Activated CD4-positive, alpha-beta T cell treated with anti-CD3 and anti-CD28 coated beads for 1 hour (primary cell): Measurements from ENCODE around the gene MAL.

Experiments
- DNase-seq: peaks from one replicate; pipeline ENCODE4 v3.0.0-alpha.2; 2020

Gene MAL

DNA sequence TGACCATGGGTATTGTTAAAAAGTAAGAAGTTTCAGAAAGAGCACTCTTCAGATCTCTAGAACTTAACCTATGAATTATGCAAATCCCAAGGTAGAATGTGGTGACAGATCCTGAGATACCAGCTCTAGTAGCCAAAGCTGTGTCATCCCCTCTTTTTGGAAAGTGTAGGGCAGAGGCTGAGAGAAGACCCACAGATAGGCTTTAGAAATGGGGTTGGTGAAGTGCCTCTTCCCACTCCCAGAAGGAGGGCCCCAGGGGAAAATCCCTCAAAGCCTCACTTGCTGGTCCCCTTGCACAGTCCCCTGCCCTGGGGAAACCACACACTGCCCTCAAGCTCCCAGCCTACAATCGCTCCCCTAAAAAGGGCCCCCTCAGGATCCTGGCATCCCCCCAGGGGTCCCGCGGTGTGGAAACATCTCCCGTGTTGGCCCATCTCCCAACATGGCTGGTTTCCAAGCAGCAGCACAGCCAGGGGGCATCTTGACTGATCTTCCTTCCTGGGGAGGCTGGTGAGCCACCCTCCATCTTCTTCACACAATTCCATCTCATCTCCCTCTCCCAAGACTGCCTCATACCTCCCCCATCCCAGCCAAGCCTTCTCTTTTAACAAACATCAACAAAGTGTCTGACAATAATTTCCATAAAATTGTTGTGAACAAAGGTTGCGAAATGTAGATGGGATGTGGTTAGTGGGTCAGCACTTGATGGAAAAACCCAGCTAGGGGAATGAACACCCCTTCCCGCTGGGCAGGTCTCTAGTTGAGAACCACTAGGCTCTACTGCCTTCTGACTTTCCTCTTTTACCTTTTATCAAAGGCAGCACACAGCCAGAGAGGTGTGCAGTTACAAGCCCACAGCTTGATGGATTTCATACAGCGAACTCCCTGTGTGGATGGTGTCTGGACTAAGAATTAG is 25.1 kb downstream of the MAL start:
- DNase-seq: no peak

DNA sequence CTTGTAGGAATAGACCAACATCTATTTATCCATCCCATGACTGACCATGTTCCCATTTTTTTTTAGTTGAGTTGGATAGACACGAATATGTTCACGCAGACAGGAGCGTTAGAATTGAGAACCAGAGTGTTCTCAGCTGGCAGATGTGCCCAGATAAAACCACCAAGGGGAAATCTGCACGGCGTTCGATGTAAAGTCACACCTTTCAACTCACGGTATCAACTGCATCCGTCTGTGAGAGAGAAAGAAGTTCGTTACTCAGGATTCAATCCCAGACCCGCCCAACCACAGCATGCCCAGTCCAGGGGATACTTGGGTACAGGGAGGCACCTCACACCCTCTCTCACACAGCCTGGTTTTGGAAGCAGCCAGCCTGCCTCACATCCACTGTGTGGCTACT is 26.1 kb downstream of the MAL start:
- DNase-seq: no peak

DNA sequence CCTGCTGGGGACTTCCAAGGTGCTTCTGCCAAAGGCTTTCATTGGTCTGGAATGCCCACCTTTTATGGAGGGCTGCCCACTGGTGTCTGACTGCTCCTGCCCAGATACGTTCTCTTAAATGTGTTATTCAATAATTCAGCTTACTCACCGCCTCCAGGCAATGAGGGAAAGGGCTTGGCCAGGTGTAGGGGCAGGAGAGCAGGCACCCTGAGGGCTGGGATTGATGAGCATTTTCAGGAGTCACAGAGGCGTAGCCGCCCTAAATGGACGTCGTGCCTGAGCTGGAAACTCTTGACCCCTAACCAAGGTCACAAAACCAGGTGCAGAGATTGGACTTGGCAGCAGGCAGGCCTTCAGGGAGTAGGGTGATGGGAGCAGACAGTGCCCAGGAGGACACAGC is 26.8 kb downstream of the MAL start:
- no peak for DNase-seq

DNA sequence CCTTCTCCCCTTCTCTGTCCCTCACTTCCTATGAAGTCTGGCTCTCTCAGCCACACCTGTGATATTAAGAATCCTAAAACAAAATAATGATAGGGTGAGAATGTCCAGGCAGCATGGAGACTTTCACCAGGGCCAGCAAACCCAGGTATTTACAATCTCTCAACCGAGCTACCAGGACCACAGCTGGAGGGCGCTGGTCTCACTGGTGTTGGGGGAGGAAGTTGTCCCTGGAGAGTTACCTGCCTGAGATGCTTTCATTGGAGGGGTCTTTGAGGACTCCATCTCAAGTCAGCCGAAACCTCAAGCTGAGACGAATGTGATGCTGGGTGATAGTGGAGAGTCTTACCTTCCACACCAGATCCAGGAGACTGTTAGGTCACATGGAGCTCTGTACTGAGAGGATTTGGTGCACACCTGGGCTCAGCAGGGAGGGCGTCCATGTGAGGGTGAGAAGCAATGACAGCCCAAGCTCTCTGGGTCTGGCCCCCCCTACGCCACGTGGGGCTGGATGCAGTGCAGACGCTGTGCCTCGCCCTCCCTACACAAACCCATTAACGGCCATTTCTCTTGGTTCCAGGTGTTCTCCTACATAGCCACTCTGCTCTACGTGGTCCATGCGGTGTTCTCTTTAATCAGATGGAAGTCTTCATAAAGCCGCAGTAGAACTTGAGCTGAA is 27.4 kb downstream of the MAL start:
- DNase-seq: no peak

DNA sequence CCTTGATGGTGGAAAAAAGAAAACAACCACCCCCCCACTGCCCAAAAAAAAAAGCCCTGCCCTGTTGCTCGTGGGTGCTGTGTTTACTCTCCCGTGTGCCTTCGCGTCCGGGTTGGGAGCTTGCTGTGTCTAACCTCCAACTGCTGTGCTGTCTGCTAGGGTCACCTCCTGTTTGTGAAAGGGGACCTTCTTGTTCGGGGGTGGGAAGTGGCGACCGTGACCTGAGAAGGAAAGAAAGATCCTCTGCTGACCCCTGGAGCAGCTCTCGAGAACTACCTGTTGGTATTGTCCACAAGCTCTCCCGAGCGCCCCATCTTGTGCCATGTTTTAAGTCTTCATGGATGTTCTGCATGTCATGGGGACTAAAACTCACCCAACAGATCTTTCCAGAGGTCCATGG is 28.0 kb downstream of the MAL start:
- no peak for DNase-seq

DNA sequence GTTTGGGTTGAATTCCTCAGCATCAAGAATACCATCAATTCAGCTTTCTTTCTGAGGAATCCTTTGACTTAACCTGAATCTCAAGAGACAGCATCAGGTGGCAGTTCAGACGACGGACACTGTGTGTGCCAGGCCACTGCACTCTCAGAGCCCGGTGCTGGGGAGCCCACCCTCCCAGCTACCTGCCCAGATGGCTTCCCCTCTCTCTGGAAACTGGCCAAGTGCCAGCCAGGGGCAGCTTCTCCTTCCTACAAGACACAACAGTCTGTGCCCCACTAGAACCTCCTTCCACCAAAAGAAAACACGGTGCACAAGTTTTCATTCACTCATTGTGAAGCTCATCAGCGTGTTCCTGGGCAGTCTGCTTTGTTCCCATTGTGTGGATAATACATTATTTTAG is 28.5 kb downstream of the MAL start:
- DNase-seq: no peak

DNA sequence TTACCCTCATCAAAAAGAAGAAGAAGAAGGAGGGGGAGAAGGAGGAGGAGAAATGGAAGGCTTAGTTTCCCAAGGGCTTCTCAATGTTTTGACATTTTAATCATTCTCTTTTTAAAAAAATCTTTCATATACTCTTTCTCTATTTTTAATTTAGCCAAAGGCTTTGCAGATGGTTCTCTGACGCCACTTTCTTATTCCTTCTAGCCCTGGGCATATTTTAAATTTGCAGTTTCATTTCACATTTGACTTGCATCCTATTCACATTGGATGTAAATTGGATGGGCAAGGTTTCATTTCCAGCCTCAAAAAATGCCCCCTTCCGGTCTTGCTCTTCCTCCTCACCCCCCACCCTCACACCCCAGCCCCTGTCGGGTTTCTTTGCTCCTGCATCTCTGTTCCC is 29.8 kb downstream of the MAL start:
- DNase-seq: no peak

DNA sequence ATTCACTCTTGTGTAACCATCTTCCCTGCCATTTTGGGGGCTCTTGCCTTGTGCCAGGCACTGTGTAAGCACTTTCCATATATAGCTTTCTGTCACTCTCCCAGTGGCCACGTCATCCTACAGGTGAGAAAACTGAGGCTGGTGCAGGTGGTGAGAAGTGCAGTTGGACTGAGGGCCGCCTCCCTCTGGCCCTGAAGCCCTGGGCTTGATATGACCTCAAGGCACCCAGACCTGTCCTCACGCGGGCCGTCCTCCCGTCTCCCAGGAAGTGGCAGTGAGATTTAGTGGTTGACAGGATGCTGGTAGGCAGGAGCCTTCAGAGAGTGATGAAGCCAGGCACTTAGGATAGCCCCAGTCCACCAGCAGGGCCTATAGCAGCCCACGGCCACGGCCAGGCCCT is 30.5 kb downstream of the MAL start:
- no peak for DNase-seq

DNA sequence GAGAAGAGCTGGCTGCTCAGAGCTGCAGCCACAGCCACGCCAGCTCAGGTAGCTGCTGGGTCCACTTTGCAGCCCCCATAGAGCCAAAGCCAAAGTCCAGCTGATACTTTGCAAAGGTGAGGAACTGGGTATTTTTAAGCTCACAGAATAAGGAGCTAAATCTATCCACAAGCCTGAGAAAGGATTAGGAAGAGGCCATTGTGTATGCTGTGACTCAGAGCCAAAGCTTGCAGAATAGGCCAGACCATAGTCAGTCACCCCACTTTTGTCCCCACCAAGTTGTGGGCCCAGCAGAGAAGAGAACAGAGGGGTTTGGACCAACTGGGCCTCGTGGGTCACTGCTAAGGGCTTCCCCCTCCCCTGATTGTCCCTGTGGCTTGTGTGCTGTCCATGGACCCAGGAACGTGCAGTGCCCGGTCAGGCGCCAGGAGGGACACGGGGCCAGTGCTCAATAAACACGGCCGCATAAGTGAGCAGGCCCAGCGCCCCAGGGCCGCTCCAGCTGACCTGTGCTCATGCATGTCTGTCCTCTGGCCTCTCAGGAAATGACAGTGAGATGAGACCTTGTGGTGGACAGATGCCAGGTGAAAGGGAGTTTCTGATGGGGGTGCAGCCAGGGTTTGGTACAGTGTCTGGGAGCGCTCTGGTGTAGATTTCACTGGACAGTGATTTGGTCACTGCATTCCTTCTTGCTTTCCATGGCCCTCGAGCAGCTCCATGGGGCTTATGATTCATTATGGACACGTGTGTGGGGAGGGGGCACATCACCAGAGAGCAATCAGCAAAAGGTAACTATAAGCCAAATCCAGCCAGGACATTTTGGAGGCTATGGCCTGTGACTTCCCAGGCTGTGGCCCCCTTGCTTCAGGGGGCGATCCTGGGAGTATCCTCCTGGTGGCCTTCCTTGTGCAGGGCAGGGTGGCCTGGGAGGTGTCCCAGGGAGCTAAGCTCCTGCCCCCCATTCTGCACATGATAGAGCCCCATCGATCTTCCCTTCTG is 31.3 kb downstream of the MAL start:
- no peak for DNase-seq

DNA sequence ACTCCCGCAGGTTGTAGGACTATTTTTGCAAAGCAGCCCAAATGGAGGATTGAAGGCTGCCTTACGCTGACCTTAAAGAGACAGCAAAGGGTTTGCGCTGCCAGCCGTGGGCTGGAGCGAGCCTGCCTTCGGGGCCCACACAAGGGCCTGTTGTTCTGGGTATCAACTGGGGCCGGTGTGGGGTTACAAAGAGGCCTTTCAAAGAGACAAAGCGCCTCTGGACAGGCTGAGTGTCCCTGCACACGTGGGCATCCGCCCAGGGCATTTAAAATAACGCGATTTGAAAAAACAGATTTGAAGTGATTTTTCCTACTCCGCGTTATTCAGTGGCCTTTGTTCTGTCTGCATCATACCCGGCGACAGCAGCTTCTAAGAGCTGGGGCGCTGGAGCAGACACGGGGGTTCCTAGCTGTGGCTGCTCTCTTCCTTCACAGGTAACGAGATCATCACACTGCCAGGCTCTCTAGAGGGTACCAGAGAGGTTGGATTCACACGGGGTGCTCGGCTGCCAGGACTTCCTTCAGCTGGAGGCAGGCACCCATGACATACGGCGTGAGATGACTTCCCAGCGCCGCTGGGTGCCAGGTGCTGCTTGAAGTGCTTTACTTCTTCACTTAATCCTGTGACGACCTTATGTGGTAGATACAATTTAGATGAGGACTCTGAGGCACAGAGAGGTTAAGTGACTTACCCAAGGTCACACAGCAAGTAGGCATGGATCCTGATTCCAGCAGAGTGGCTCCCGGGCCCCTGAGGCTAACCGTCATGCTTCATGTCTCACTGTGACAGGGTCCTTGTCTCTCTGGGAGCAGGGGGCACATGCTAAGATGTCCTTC is 32.2 kb downstream of the MAL start:
- DNase-seq: no peak

DNA sequence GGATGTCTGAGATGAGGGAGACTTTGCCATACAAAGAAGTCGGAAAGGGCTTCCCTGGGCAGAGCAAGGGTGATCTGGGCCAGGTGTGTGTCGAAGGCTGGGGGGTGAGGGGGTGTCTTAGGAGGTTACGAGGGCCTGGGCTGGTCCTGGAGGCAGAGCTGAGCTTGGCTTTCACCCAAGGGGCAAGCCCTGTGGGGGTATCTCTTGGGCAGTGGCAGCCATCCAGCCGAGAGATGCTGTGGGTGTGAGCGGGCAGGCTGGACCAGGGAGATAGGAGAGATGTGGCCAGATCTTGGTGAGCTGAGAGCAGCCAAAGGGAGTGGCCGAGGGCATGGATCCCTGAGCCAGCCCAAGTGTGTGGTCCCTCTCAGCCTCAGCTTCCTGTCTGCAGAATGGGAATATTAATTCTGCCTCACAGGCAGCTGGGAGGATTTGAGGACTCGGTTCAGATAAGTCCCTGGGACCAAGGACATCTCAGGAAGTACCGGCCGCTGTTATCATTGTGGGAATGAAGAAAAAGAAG is 33.0 kb downstream of the MAL start:
- DNase-seq: no peak

DNA sequence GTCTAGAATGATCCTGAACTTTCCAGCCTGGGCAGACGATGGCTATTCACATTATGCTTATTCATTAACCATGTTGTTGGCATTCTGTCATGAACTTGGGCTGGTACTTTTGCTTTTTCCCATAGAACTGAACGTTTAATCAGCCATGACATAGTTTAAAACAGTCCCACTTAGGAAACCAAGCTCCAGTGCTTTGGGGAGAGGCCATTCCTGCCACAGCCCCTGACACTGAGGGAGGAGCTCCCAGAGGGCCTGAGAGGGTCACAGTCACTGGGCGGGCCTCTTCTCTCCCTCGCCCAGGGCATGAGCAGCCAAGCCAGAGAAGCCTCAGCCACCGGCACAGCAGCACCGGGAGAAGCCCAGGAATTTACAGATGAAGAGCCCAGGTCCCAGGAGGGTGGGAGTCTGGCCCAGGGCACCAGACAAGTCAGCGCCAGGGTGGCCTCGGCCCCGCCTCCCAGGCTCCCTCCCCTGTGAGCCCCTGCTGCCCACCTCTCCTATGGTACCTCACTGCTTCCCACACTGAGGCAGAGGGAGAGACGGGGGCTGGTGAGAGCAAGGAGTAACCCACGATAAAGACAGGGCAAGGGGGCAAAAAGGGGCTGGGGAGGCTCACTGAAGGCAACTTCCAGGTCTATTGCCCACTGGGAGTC is 33.6 kb downstream of the MAL start:
- DNase-seq: no peak

DNA sequence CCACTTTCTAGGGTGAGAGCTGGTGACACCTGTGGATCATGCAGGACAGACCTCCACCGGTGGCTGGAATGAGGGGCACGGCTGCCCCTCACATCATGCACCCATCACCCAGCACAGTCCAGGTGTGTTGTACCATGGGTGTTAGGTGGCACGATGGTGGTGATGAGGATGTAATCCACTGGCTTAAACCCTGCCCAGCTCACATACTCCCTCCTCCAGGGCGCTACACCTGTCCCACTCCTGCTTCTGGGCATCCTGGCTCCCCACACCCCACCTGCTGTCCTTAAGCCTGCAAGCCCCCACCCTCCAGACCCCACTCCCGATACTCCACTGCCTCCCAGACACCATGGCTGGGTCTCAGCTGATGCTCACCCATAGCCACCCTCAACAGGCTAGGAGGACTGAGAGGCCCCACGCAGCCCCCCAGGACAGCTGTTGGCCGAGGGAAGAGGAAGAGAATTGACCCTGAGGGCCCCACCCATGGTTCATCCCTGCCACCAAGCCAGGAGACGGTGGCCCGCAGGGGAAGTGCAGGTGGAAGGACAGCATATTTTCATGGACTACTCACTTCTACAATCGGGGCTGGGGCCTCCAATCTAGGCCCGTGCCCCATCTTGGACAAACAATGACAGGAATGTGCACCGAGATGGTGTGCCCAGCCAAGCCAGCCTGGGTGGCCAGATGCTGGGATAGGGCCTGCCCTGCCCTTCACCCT is 34.3 kb downstream of the MAL start:
- no peak for DNase-seq

DNA sequence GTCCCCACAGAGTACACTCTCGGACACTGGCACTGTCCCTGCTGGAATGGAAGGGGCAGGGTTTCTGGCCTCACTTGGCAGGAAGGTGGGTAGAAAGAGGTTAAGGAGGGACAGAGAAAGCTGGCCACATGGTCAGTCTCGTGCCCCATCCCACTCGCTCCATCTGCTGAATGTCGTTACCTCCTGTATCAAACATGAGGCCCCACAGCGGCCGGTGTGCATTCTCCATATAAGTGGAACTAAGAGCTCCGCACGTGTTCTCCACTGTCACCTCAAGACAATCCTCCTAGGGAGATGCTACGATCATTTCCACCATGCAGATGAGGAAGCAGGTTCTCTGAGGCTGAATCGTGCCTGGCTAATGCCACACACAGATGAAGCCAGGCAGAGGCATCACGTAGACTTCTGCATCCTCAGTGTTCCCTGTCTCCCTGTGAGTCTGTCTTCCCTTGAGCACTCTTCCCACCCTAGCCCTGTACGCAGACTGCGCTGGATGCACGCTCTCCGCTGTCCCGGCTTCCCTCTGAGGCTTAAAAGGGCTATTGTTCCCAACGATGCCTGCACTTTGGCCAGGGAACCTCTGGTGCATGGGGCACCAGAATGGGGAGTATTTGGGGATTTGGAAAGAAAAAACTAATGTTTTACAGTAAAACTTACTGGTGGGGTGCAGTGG is 35.1 kb downstream of the MAL start:
- no peak for DNase-seq

DNA sequence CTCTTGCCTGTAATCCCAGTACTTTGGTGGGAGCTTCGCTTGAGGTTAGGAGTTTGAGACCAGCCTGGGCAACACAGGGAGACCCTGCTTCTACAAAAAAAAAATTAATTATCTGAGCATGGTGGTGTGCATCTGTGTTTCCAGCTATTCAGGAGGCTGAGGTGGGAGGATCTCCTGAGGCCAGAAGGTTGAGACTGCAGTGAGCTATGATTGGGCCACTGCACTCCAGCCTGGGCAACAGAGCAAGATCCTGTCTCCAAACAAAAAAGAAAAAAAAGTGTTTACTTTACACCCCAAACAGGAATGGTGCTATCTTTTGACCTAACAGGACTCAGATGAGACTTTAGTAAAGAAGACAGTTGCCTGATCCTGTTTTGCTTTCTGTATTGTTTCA is 35.6 kb downstream of the MAL start:
- DNase-seq: no peak

DNA sequence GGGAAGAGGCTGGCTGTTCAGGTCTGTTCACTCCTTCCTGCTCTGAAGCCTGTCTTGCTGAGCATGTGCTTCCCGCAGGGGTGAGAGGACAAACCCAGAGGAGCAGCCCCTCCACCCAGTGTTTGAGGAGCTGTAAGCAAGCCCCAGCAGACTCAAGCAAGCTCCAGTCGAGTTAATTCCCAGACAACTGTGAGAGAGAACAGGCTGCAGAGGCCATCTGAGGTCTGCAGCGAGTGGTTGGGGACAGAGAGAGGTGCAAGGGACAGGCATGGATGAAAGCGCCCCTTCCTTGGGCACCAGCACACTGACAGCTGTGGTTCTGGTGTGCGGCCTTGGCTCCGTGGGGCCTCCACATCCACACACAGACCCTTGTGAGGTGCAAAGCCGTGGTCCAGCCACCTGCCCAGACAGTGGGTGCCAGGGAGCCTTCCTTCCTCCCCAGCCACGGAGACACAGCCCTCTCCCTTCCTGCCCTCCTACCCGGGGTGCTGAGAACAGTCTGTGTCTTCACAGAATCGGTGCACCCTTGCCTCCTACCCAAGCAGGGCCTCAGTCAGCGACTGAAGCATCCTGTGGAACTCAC is 36.2 kb downstream of the MAL start:
- no peak for DNase-seq

DNA sequence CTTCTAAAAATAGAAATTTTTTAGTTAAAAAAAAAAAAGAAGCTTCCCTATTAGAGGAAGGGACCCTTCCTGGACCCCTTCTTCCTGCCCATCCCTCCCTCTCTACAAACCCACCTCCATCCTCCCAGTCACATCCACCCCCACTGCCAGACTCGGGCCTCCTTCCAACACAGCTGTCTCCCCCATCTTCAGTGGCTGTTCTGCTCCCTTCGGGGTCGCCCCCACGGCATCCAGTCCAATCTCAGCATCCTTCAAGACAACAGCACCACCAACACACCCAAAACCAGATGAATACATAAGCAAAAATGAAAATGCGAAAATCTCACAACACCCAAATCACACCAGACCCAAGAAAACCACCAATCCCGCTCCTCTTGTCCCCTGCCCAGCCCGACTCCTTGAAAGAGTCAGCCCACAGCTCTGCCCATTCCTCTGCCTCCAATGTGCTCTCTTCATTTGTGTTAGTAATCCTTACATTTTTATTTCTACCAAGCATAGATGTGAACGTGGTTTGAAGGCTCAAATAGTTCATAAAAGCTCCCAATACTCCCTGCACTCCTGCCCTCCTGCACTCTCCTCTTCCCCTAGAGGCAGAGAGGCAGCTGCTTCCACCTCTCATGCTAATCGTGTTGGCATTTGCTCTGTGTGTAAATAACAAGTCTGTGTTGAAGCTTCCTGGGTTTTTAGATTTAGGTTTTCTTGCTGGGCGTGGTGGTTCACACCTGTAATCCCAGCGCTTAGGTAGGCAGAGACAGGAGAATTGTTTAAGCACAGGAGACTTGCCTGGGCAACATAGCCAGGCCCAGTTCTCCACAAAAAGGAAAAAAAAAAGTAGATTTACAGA is 37.0 kb downstream of the MAL start:
- DNase-seq: no peak

DNA sequence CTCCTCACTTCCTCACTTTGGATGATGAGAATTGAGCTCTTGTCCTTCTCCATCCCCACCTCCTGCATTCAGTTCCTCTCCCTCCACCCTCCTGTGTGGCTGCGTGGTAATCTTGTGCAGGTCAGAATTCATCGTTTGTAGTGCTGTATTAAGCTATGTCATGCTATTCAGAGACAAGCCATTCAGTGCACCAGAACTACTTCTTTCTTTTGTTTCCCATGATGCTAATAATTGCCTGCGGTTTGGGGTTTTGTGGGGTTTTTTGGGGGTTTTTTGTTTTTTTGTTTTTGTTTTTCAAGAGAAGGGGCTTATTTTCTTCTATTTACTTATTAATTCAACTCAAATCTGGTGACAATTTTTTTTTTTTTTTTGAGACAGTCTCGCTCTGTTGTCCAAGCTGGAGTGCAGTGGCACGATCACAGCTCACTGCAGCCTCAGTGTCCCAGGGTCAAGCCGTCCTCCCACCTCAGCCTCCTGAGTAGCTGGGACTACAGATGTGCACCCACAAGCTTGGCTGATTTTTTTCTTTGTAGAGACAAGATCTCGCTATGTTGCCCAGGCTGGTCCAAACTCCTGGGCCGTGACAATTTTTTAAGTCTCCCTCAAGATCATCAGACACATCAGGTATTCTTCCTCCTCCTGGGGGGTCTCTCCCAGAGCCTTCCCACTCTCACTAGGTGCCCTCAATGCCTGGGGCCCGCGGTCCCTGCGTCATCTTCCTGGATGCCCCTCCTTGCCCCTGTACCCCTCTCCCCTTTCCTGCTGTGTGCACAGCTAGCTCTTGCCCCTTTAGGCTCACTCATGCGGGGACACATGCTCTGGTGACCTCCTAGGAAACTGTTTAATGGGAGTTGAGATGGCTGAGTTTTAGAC is 37.8 kb downstream of the MAL start:
- DNase-seq: no peak
